Skeletal muscle cell (primary cell): ENCODE measurements around the gene STAB2.
A peak's percentile ranks its signal among the peaks of the same experiment; 100 is the strongest.
"Not testable (repeated sequence)": the region's sequence is repeated elsewhere in the genome, so short reads cannot be mapped to it uniquely, and the experiment has no call there.

Experiments
- DNase-seq: peaks from one replicate; pipeline ENCODE4 v3.0.0-alpha.2; 2010; ENCODE audit warnings: low read depth
- H3K4me3 ChIP-seq: 2 replicates; pipeline ENCODE4 v1.5.1; 2011; ENCODE audit warnings: low read depth, mild to moderate bottlenecking, control low read depth, low read length, moderate library complexity

Gene STAB2

DNA sequence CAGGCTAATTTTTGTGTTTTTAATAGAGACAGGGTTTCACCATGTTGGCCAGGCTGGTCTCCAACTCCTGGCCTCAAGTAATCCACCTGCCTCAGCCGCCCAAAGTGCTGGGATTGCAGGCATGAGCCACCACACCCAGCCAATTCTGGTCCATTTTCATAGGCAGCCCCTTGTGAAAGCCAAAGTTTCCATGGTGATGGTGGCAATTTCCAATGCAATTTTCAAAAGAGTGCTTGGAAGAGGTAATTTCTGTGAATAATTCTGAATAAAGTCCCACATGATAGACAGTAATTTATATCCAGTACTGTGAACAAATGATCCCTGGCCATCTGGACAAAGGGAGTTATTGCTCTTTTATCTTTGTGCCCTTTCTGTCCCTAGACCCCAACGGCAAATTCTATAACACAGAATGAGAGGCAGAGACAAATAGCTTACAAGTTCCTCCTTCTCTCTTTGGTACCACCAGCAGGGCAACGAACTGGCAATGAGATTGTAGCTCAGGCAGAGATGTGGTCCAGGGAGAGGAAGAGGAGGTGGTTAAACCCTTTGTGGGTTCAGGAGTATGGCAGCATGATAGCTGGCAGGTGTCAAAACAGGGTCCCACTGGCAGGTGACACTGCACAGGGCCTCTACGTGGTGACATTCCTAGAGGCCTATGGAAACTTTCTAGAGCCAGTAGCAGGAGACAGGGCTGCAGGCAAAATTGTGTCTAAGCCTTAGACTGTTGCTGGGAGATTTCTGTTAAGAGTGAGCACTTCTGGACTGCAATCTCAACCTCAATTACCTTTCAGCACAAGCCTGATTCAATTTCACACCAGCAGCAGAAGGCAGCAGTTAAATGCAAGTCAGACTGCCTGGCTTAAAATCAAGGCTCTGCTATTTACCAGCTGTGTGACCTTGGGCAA lies 207.5 kb downstream of the STAB2 start:
- no peak overlapping the region for H3K4me3 ChIP-seq
- no peak for DNase-seq

- H3K4me3 ChIP-seq, result no peak overlapping the region
- DNase-seq, result no peak
These were observed 211.5 kb downstream of the STAB2 start for GRCh38 chr12:103798586-103798985.

DNA sequence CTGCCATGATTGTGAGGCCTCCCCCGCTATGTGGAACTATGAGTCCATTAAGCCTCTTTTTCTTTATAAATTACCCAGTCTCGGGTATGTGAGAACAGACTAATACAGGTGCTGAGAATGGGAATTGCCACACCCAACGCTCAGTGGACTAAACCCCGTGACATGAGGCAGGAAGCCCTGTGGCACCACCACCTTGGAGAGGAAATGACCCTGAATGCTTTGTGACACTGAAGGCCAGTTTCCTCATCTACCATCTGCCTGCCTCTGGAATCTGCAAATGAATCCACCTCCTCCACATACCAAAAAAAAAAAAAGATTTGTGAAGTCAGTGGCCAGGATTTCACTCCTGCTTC lies 212.4 kb downstream of the STAB2 start:
- no peak for DNase-seq
- H3K4me3 ChIP-seq, result no peak overlapping the region

DNA sequence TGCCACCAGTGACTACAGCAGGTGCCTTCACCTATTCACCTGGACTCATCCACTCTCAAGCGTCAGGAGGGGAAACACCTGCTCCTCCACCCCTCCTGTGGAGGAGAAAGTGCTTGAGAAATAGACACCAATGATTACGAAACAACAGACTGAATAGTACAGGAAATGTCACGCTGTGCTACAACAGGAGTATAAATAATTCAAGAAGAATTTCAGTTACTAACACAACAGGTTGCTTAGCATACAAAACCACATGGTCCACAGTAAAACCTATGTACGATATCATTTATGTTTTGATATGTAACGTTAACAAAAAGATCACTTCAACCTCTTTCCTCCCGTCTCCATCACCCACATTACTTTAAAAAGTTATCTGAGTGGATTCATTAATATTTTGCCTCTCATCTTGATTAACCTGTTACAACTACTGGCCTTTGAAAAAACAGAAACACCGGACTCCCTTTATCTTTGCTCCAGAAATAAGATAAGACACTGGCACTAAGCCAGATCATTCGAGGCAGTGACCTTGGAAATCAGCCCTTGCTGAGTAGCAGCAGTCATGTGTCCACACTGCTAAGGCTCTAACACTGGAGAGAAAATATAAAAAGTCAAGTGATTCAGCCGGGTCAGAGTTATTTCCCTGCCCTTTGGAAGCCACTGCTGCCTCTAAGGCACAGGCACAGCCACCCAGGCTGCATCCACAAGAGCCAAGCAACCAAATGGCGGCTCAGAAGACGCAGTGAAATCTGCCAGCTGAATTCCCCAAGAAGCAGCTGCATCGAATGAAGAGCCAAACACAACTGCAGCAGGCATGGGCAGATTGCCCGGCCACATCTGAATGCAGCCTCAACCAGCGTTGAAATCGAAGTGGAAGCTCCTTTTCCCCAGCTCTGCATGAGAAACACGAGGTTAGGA lies 213.0 kb downstream of the STAB2 start:
- H3K4me3 ChIP-seq, result no peak overlapping the region
- peak; percentile 54 for DNase-seq

GRCh38 chr12:103801709-103802585 lies 214.9 kb downstream of the STAB2 start:
- no peak overlapping the region for H3K4me3 ChIP-seq
- no peak for DNase-seq

DNA sequence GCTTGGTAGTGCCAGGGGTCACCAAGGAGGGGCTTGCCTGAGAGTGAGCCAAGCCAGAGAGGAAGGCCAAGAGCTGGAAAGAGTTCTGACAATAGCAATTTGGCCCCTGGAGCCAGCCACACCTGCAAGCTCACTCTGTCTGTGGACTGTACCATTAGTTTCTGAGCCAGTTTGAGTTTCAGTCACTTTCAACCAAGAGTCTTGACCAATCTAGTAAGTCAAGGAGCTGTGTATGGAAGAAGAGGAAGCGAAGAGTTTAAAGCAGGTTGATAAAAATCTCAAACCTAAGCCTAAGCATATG lies 215.5 kb downstream of the STAB2 start:
- DNase-seq, result no peak
- no peak overlapping the region for H3K4me3 ChIP-seq

DNA sequence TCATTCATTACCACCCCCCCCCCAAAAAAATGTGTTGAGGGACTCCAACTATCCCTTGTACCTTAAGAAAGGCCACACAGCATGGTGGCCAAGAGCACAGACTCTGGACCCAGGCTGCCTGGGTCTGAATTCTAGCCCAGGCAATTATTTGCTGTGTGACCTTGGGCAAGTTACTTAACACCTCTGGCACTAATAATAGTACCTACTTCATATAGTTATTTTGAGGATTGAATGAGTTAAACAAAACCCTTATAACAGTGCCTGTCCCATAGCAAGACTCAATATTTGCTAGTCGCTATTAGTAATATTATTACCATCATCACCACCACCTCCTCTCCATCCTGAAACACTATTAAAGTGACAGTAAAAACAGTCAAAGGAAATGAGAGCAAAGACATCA lies 216.8 kb downstream of the STAB2 start:
- no peak for DNase-seq
- no peak overlapping the region for H3K4me3 ChIP-seq

DNA sequence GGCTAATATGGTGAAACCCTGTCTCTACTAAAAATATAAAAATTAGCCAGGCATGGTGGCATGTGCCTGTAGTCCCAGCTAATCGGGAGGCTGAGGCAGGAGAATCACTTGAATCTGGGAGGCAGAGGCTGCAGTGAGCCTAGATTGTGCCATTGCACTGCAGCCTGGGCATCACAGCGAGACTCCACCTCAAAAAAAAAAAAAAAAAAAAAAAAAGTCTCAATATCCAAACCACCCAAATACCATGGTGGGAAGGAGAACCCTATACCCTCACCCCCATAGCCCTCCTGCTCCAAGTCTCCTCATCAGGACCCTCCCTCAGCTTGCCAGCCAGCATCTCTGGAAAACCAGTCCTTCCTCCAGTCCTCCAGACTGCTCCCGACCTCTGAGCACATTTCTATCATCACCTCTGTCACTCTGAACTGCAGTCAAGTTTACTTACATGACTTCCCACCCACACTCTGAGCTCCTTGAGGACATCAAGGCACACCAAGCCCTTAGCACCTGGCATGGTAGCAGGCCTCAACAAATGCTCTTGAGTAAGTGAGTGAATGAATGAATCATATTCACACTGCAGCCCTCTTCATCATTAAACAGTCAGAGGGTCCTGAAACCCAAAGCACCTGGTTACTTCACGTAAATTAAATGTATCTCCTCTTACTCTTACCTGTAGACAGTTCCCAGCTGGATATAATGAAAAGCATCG lies 218.7 kb downstream of the STAB2 start:
- DNase-seq, result no peak
- H3K4me3 ChIP-seq, result no peak overlapping the region

- no peak for DNase-seq
- no peak overlapping the region for H3K4me3 ChIP-seq
These were observed 219.7 kb downstream of the STAB2 start for GRCh38 chr12:103806803-103807202.

DNA sequence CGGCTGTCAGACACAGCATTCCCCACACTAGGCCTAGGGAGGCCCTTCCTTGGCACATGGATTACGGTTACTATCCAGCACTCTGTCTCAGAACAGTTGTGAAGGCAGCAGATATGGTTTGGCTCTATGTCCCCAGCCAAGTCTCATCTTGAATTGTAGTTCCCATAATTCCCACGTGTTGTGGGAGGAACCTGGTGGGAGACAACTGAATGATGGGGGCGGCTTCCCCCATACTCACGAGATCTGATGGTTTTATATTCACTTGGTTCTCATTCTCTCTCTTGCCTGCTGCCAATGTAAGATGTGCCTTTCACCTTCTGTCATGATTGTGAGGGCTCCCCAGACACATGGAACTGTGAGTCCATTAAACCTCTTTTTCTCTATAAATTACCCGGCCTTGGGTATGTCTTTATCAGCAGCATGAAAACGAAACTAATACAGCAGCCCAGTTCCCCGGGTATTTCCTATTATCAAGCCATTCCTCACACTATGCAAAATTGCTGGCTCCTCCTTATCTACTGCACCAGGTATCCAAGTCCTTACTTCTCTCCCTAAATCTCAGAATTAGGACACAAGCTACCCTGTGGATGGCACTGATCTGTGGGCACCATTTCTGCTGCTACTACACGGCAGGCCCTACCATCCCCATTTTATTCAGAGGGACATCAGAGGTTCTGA lies 220.6 kb downstream of the STAB2 start:
- DNase-seq, result no peak

GRCh38 chr12:103808239-103808880 lies 221.3 kb downstream of the STAB2 start:
- no peak for DNase-seq
- no peak overlapping the region for H3K4me3 ChIP-seq

More for the DNA sequence above, 220.6 kb downstream of the STAB2 start:
- H3K4me3 ChIP-seq, result no peak overlapping the region

DNA sequence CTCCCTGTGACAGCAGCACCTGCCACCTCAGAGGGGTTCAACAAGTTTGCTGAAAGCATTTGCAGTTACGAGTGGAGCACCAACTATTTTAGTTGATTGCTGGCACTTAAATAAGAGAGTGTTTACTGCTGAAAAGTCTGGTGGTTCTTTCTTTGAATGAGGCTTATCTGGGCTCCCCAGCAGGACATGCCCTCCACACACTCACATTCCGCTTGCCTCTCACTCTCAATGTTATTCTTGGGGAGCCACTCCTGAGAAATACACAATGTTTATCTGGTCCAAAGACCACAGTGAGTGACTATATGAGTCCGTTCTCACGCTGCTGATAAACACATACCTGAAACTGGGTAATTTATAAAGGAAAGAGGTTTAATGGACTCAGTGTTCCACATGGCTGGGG lies 222.1 kb downstream of the STAB2 start:
- no peak for DNase-seq
- H3K4me3 ChIP-seq, result no peak overlapping the region

- not testable (repeated sequence) for DNase-seq, H3K4me3 ChIP-seq
These were observed 222.6 kb downstream of the STAB2 start for GRCh38 chr12:103809639-103810038.

DNA sequence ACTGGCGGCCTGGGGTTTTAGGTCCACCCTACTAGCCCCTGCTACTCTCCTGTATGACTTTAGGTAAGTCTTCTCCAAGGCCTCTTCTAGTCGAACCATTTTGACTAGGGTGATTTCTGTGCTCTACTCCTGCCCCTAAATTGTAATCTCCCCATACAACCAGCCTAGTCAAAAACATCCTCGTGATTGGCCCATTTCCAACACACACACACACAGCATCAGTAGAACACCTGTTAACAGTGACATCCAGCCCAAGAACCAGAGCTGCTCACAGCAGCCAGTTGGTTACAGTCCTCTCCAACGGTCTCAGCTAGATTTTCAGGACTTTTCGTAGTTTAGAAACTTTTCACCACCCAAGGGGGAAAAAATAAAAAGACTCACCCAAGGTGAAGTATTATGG lies 223.0 kb downstream of the STAB2 start:
- no peak overlapping the region for H3K4me3 ChIP-seq

DNA sequence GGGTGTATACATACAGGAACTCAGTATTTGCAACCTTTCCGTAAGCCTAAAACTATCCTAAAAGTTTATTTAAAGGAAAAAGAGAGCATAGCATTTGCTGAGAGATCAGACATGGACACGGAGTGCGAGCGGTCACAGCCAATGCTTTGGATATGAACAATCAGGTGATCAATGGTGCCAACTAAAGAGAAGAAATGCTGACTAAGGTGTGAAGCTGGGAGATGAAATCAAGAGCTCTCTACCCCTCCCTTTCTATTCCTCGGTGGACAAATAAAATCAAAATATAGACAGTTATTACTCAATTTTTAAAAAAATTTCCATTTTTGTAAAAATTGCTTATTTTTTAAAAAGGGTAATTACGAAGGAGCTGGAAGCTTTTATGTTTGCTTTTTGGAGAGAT lies 224.7 kb downstream of the STAB2 start:
- DNase-seq, result no peak
- H3K4me3 ChIP-seq, result no peak overlapping the region

More for the DNA sequence above, 223.0 kb downstream of the STAB2 start:
- no peak for DNase-seq

DNA sequence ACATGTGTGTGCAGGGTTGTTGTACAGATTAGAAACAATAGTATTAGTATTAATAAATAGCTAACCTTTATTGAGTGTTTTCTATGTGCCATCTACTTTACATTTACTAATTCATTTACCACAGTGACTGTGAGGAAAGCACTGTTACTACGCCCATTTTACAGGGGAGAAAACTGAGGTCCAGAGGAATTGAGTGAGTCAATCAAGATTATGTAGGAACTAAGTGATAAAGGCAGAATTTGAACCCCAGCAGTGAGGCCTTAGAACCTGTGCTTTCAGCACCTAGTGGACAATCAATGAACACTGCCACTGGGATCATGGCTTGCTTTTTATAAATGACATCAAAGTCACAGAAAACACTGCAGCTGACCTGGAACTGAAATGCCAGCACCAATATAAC lies 225.7 kb downstream of the STAB2 start:
- H3K4me3 ChIP-seq, result no peak overlapping the region
- no peak for DNase-seq

DNA sequence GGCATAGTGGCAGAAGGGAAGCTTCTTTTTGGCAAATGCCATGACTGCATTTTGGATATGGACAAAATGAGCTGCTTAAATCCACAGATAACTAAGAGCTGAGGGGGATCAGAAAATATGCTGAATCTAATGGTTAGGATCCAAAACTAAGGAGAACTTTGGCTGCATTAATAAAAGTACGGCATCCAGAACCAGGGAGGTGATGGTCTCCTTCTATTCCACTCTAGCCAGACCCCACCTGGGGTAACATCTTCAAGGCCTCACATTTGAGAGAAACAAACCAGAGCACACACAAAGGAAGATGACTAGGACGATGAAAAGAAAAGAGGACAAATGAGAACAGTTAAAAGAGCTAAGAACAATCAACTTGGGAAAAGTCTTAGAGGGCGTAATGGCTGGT lies 226.4 kb downstream of the STAB2 start:
- no peak for DNase-seq
- no peak overlapping the region for H3K4me3 ChIP-seq

GRCh38 chr12:103813949-103814348 lies 226.9 kb downstream of the STAB2 start:
- DNase-seq, result no peak
- H3K4me3 ChIP-seq, result no peak overlapping the region
